HUES64 (cell line): ENCODE data around the gene BRF1.

ENCODE experiments used
- H3K27ac ChIP-seq: 2 replicates; pipeline ENCODE4 v1.7.0; 2013; ENCODE audit warnings: low read depth, low read length, inconsistent platforms
- H3K27me3 ChIP-seq: 2 replicates; pipeline ENCODE4 v1.6.1; 2013; ENCODE audit warnings: mild to moderate bottlenecking, low read length; ENCODE audit not compliant: insufficient read depth
- H3K36me3 ChIP-seq: 2 replicates; pipeline ENCODE4 v1.6.1; 2013; ENCODE audit warnings: mild to moderate bottlenecking, low read length; ENCODE audit not compliant: insufficient read depth
- H3K4me1 ChIP-seq: 2 replicates; pipeline ENCODE4 v1.6.1; 2013; ENCODE audit warnings: mild to moderate bottlenecking, low read length, moderate library complexity; ENCODE audit not compliant: insufficient read depth
- H3K4me3 ChIP-seq: 2 replicates; pipeline ENCODE4 v1.5.1; 2013; ENCODE audit warnings: mild to moderate bottlenecking, low read length, moderate library complexity
- H3K9ac ChIP-seq: 2 replicates; pipeline ENCODE4 v1.6.1; 2013; ENCODE audit warnings: mild to moderate bottlenecking, low read depth, low read length
- H3K9me3 ChIP-seq: 2 replicates; pipeline ENCODE4 v1.6.1; 2013; ENCODE audit warnings: low read depth, low read length; ENCODE audit not compliant: insufficient read depth
- WGBS: fragments of 150-250, 120-280 bp; methylation state at CpG from one replicate; pipeline ENCODE4 v1.1.7; 2013; ENCODE audit warnings: missing lambda C conversion rate; 5-methylcytosine and 5-hydroxymethylcytosine counted together

BRF1 gene

DNA sequence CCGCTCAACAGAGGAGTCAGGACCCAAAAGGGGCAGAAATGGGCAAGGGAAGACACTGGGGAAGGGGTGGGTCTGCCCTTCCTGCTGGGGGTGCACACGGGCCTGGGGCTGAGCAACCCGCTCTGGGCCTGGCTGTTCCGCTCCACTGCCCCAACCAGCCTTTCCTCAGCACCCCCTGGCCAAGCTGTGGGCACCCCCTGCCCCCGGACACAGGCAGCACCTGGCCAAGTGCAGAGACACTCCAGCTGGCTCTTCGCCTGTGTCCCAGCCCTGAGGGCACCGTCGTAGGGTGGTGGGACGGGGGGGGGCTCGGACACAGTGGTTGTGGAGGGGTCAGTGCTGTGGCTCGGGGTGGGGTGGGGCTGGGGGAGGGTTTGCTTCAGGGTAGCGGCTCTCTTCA lies 24.1 kb upstream of the BRF1 start:
- H3K9ac ChIP-seq, result no peak overlapping the region
- WGBS, result 91% methylated on average over 12 of the region's 12 CpGs
- H3K27ac ChIP-seq, result no peak overlapping the region
- peaks cover 38% of the 10 kb centered on the region for H3K4me1 ChIP-seq
- no peaks in the 10 kb centered on the region for H3K36me3 ChIP-seq
- H3K27me3 ChIP-seq, result no peaks in the 10 kb centered on the region
- no peaks in the 10 kb centered on the region for H3K9me3 ChIP-seq
- H3K4me3 ChIP-seq, result no peak overlapping the region

GRCh38 chr14:105324080-105324778 lies 23.4 kb upstream of the BRF1 start:
- Histone ChIP-seq H3K9me3 (no peaks in the 10 kb centered on the region), H3K27ac (no peak overlapping the region), H3K36me3 (no peaks in the 10 kb centered on the region), H3K4me1 (peaks cover 37% of the 10 kb centered on the region), H3K27me3 (no peaks in the 10 kb centered on the region), H3K9ac (no peak overlapping the region; the same call in 1 of the 2 replicates), H3K4me3 (no peak overlapping the region)
- 88% methylated on average over 29 of the region's 30 CpGs for WGBS

- Histone ChIP-seq H3K9ac (no peak overlapping the region; the same call in 1 of the 2 replicates), H3K27me3 (no peaks in the 10 kb centered on the region), H3K27ac (no peak overlapping the region), H3K9me3 (no peaks in the 10 kb centered on the region), H3K36me3 (no peaks in the 10 kb centered on the region), H3K4me3 (no peak overlapping the region), H3K4me1 (peaks cover 31% of the 10 kb centered on the region)
- 95% methylated on average over 13 of the region's 13 CpGs for WGBS
Observed at GRCh38 chr14:105323663-105324062, 22.9 kb upstream of the BRF1 start.

DNA sequence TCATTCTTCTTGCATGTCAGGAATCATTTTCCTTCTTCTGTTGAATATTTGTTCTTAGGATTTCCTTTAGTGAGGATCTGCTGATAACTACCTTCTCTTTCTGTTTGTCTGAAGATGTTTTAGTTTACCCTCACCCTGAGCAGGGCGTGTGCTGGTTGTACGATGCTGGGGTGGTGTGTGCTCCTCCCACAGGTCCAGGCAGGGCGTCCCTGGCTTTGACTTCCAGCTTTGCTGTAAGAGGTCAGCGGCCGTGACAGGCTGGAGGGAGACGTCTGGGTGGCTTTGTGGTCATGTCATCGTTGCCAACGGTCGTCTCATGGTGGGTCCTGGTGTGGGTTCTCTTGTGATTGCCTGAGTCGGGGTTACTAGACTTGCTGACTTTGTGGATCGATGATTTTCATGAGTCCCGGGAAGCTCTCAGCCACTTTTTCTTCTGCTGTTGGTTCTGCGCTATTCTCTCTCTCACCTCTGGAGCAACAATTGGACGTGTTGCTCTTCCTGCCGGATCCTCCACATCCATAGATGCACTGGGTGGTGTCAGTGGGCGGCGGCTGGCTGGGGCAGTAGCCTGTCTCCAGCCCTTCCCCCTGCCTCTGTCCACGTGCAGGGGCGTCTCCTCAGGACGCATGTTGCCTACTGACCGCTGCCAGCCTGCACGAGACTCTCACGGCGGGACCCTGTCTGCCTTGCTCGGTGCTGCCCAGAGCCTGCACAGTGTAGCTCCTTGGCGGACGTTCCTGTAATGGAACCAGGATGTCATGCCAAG lies 22.2 kb upstream of the BRF1 start:
- H3K4me1 ChIP-seq, result peaks cover 28% of the 10 kb centered on the region
- H3K27ac ChIP-seq, result no peak overlapping the region
- H3K9me3 ChIP-seq, result no peaks in the 10 kb centered on the region
- H3K27me3 ChIP-seq, result no peaks in the 10 kb centered on the region
- no peak overlapping the region for H3K9ac ChIP-seq
- WGBS, result 92% methylated on average over 27 of the region's 27 CpGs
- H3K36me3 ChIP-seq, result no peaks in the 10 kb centered on the region
- H3K4me3 ChIP-seq, result no peak overlapping the region

GRCh38 chr14:105317546-105317945 lies 16.7 kb upstream of the BRF1 start:
- peaks cover 12% of the 10 kb centered on the region; the same call in 1 of the 2 replicates for H3K27me3 ChIP-seq
- no peak overlapping the region for H3K27ac ChIP-seq
- peaks cover 8% of the 10 kb centered on the region for H3K4me1 ChIP-seq
- WGBS, result 94% methylated on average over 11 of the region's 11 CpGs
- H3K9ac ChIP-seq, result no peak overlapping the region
- H3K9me3 ChIP-seq, result no peaks in the 10 kb centered on the region
- no peak overlapping the region for H3K4me3 ChIP-seq
- no peaks in the 10 kb centered on the region for H3K36me3 ChIP-seq

DNA sequence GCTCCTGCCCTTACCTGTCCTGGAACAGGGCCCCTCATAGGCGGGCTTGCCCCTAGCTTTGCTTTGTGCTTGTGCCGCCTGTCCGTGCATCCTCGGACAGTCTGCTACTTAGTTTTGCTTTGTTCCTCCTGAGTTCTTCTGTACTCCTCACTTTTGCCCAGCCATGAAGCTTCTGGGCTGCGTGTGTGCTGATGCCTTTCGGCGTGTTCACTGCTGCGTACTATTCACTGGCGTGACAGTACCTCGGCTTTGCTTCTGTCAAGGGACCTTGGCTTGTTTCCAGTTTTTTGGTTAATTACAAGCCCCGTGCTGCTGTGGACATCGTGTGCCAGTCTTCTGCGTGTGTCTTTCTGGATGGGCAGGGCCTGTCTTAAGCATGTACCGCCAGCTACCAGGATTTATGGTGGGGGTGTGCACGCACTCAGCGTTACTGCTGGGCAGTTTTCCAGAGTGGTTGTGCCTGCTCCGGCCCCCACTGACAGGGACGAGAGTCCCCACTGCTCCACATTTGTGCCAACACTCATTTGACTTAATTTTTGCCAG lies 16.2 kb upstream of the BRF1 start:
- Histone ChIP-seq H3K27me3 (peaks cover 12% of the 10 kb centered on the region; the same call in 1 of the 2 replicates), H3K36me3 (no peaks in the 10 kb centered on the region), H3K4me1 (peaks cover 10% of the 10 kb centered on the region), H3K9me3 (no peaks in the 10 kb centered on the region), H3K4me3 (no peak overlapping the region), H3K9ac (no peak overlapping the region), H3K27ac (no peak overlapping the region)
- WGBS, result 93% methylated on average over 18 of the region's 18 CpGs

- H3K4me3 ChIP-seq, result no peak overlapping the region
- WGBS, result 89% methylated on average over 10 of the region's 10 CpGs
- H3K27ac ChIP-seq, result no peak overlapping the region
- no peaks in the 10 kb centered on the region for H3K36me3 ChIP-seq
- peaks cover 14% of the 10 kb centered on the region for H3K4me1 ChIP-seq
- H3K9ac ChIP-seq, result no peak overlapping the region
- H3K27me3 ChIP-seq, result peaks cover 12% of the 10 kb centered on the region; the same call in 1 of the 2 replicates
- H3K9me3 ChIP-seq, result no peaks in the 10 kb centered on the region
Observed at GRCh38 chr14:105316577-105316941, 15.8 kb upstream of the BRF1 start.

- H3K9ac ChIP-seq, result no peak overlapping the region
- H3K27ac ChIP-seq, result no peak overlapping the region
- H3K9me3 ChIP-seq, result no peaks in the 10 kb centered on the region
- WGBS, result 79% methylated on average over 15 of the region's 15 CpGs
- peaks cover 16% of the 10 kb centered on the region for H3K4me1 ChIP-seq
- no peaks in the 10 kb centered on the region for H3K36me3 ChIP-seq
- H3K4me3 ChIP-seq, result peak overlapping the region; percentile 73
- peaks cover 12% of the 10 kb centered on the region; the same call in 1 of the 2 replicates for H3K27me3 ChIP-seq
Observed at GRCh38 chr14:105315941-105316576, 15.3 kb upstream of the BRF1 start.

DNA sequence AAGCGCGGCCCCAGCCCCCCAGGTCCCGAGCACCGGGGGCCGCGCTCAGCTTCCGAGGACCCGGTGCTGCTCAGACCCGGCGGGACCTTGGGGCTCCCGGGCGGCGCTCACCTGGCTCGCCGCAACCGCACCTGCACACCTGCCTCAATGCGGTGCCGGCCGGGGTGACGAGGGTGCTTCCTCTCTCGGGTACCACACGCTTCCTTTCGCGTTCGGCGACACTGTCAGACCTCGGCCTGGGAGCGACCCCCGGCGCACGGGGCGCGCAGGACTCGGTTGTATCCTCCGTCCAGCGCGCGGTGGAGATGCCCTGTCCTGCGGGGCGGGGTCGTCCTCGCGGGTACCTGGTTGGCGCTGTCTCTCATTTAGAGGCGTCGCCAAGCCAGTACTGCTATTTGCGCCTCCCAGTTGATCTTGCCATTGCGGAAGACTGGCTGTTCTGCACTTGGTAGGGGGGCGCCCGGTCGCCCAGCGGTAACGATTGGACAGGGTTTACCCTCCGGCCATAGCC lies 14.5 kb upstream of the BRF1 start:
- no peaks in the 10 kb centered on the region for H3K9me3 ChIP-seq
- H3K9ac ChIP-seq, result no peak overlapping the region
- peaks cover 12% of the 10 kb centered on the region; the same call in 1 of the 2 replicates for H3K27me3 ChIP-seq
- H3K27ac ChIP-seq, result no peak overlapping the region
- WGBS, result 1% methylated on average over 54 of the region's 54 CpGs
- no peaks in the 10 kb centered on the region for H3K36me3 ChIP-seq
- H3K4me3 ChIP-seq, result peak overlapping the region; percentile 73
- peaks cover 16% of the 10 kb centered on the region for H3K4me1 ChIP-seq

- no peaks in the 10 kb centered on the region for H3K36me3 ChIP-seq
- H3K27ac ChIP-seq, result peak within 1 kb of the TSS; percentile 30; the same call in 1 of the 2 replicates
- H3K9me3 ChIP-seq, result no peaks in the 10 kb centered on the region
- H3K4me1 ChIP-seq, result peaks cover 16% of the 10 kb centered on the region
- H3K9ac ChIP-seq, result peak within 1 kb of the TSS; percentile 57; the same call in 1 of the 2 replicates
- under 1% methylated on average over 163 of the region's 163 CpGs for WGBS
- peak within 1 kb of the TSS; percentile 73 for H3K4me3 ChIP-seq
- peaks cover 12% of the 10 kb centered on the region; the same call in 1 of the 2 replicates for H3K27me3 ChIP-seq
Observed at GRCh38 chr14:105314287-105315200, 13.7 kb upstream of the BRF1 start, which contains the start of gene PACS2. Gene PACS2, plus strand, starts transcription at chr14:105314748. Its CDS starts 171 bp downstream, at chr14:105314919.
